GM12865 (cell line): ENCODE measurements around the gene MAGI1.

ENCODE experiments used
- DNase-seq: peaks from one replicate; pipeline ENCODE4 v3.0.0; 2010; ENCODE audit warnings: low read depth
- H3K4me3 ChIP-seq: 2 replicates; pipeline ENCODE4 v1.5.1; 2011; ENCODE audit warnings: mild to moderate bottlenecking, low read depth, low read length, control low read depth
- TF ChIP-seq, protein P1 (sequence below): IDR thresholded peaks from 2 replicates; pipeline ENCODE4 v1.5.1; 2011; ENCODE audit warnings: low read length, control low read depth, low read depth, inconsistent platforms; ENCODE audit not compliant: insufficient read depth; ENCODE audit errors: missing control alignments

The MAGI1 gene

DNA sequence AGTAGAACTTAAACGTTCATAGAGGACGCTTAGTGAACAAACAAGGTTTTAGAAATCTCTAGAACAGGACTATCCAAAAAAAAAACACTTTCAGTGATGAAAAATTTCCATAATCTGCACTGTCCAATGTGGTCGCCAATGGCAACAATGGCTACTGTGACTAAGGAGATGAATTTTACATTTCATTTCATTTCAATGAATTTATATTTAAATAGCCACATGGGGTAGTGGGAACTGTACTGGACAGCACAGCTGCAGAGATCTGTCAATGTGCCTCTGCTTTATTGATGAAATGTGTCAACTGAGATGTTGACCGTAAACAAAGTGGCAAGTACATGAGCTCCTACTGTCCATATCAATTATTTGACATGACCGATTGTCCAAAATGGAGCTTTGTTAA, 222.5 kb downstream of the MAGI1 start:
- TF ChIP-seq, protein P1, sequence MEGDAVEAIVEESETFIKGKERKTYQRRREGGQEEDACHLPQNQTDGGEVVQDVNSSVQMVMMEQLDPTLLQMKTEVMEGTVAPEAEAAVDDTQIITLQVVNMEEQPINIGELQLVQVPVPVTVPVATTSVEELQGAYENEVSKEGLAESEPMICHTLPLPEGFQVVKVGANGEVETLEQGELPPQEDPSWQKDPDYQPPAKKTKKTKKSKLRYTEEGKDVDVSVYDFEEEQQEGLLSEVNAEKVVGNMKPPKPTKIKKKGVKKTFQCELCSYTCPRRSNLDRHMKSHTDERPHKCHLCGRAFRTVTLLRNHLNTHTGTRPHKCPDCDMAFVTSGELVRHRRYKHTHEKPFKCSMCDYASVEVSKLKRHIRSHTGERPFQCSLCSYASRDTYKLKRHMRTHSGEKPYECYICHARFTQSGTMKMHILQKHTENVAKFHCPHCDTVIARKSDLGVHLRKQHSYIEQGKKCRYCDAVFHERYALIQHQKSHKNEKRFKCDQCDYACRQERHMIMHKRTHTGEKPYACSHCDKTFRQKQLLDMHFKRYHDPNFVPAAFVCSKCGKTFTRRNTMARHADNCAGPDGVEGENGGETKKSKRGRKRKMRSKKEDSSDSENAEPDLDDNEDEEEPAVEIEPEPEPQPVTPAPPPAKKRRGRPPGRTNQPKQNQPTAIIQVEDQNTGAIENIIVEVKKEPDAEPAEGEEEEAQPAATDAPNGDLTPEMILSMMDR = no peak
- H3K4me3 ChIP-seq = no peak overlapping the region

DNA sequence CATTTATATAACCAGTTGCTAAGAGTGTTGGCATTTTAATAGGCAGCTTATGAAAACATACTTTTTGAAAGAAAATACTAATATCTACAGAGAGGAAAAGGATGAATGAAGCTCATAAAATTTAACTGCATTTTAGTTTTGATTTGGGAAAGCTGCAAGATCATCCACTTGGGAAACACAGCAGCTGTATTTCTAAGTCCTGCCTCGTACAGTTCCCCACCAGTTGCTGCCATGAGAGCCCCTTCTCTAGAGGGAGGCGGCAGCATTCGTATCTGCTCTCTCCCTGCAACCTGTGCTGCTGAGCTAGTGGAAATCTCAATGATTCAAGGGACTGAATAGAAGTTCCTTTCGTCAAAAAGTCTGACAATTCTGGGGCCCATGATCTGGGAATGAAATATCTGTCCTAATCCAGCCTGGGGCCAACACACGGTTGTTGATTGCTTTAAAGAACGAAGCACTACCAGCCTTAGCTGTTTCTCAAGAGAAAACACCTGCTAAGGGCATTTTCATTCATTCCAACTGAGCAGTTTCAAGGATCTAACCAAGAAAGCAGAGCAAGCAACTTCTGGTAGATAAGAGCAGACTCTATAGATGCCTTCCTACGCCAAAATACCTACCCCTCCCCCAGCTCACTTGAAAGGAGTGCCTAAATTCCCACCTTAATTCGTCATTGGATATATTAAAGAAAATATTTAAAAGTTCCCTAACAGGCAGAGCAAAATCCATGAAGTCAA, 223.7 kb downstream of the MAGI1 start:
- DNase-seq = no peak
- TF ChIP-seq, protein P1 = no peak
- H3K4me3 ChIP-seq = no peak overlapping the region

More for the DNA sequence above, 222.5 kb downstream of the MAGI1 start:
- no peak for DNase-seq

GRCh38 chr3:65811892-65812291, 226.8 kb downstream of the MAGI1 start:
- TF ChIP-seq, protein P1 = no peak
- no peak for DNase-seq
- H3K4me3 ChIP-seq = no peak overlapping the region

DNA sequence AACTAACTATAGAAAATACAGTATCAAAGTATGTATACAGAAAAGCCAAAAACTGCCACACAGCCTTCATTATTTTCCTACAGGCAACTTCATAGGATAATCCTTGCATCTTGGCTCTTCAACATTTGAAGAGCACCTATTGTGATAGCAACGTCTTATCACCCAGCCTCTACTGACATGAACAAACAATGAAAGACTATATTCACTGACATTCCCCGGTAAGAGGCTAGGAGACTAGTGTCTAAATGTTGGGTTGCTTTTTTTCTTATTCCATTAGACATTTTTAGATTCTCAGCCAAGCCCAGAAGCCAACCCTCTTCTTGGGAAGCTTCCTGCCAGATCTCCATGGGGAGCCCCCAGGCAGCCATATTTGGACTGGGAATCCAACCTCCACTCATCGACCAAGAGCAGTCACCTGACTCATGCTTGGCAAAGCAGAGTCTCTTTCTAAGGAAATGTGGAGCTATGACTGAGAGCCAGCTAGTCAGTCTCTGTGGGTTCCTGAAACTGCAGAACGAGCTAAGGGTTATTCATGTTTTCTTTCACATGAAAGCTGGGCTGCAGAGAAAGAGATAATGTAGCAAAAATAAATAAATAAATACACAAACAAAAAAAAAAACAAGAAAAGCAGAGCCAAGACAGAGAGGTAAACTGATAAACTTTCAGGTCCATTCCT, 227.5 kb downstream of the MAGI1 start:
- DNase-seq = no peak
- TF ChIP-seq, protein P1 = no peak
- no peak overlapping the region for H3K4me3 ChIP-seq

GRCh38 chr3:65810302-65810701, 228.4 kb downstream of the MAGI1 start:
- no peak for DNase-seq
- TF ChIP-seq, protein P1 = no peak
- H3K4me3 ChIP-seq = no peak overlapping the region

DNA sequence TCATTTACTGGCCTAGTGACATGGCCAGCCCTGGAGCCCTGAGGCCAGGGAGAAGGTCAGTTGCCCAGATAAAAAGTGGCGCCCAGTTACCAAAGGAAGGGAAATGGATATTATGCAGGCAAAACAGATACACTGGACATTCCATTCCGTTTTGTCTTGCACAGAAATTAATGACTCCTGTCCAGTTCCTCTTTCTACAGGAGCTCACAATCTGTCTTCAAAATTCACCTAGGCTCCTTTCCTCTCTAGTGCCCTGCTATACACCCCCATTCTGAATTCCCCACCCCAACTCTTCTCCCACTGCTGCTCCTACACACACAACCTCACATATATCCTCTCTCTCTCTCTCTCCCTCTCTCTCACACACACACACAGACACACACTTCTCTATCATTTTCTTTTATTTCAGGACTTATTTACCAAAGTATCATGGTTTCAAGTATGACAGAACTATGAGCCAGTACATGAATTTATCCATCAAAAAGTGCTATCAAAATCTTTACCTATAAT, 229.0 kb downstream of the MAGI1 start:
- no peak overlapping the region for H3K4me3 ChIP-seq
- no peak for DNase-seq
- TF ChIP-seq, protein P1 = no peak

- no peak for DNase-seq
- no peak overlapping the region for H3K4me3 ChIP-seq
- TF ChIP-seq, protein P1 = no peak
Observed at GRCh38 chr3:65808824-65809223, 229.9 kb downstream of the MAGI1 start.
